Left hindlimb (tissue), 1 donor: ENCODE results near the gene FKBP1B.
A peak's percentile ranks its signal among the peaks of the same experiment; 100 is the strongest.
"Not testable (repeated sequence)": the region's sequence is repeated elsewhere in the genome, so short reads cannot be mapped to it uniquely, and the experiment has no call there.

Source experiments
- DNase-seq: peaks from one replicate; pipeline ENCODE4 v3.0.0-alpha.2; 2018

FKBP1B gene

GRCh38 chr2:24072259-24072658, 22.7 kb downstream of the FKBP1B start:
- DNase-seq = no peak

DNA sequence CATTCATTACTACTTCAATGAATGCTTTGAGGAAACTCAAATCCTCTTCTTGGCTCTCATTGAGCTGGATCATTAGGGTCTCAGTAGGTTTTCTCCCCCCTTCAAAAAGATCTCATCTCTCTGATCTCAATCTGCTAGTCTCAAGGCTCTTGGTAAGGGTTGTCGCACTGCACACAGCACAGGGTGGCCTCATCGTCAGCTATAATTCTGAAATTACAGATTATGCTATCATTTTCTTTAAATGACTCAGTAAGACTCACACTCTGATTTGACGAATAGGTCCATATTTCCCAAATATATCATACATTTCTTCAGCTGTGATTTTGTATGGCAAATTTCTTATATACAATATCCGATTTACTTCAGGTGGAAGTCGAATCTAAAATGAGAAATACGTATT, 24.3 kb downstream of the FKBP1B start:
- DNase-seq = no peak

GRCh38 chr2:24075259-24075658, 25.7 kb downstream of the FKBP1B start:
- no peak for DNase-seq

GRCh38 chr2:24075915-24076848, 26.6 kb downstream of the FKBP1B start, which contains the start of gene SF3B6:
Gene SF3B6, minus strand, starts transcription at chr2:24076326. Its CDS starts 97 bp downstream, at chr2:24076229.
- DNase-seq = peak; percentile 98

- DNase-seq = peak; percentile 42
Observed at GRCh38 chr2:24076849-24077534, 27.5 kb downstream of the FKBP1B start.

GRCh38 chr2:24077535-24077877, 28.0 kb downstream of the FKBP1B start:
- no peak for DNase-seq

DNA sequence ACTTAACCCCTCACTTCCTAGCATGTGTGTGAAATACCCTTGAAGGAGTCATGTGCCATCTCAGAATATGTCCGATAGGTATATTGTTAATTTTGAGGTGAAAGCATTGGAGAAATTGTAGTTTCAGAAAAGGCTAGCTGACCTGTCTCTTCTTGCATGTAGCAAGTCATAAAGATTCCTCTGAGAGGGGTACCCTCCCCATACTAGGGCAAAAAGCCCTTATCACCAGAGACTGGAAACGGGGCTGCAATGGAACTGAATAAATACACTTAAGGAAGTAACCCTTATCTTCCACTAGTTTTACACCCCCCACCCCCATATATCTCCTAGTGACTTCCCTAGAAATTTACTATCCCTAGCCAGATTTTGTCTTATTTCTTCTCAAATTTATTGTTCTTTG, 28.3 kb downstream of the FKBP1B start:
- DNase-seq = no peak

- DNase-seq = peak; percentile 47
Observed at GRCh38 chr2:24080701-24081100, 31.2 kb downstream of the FKBP1B start.

DNA sequence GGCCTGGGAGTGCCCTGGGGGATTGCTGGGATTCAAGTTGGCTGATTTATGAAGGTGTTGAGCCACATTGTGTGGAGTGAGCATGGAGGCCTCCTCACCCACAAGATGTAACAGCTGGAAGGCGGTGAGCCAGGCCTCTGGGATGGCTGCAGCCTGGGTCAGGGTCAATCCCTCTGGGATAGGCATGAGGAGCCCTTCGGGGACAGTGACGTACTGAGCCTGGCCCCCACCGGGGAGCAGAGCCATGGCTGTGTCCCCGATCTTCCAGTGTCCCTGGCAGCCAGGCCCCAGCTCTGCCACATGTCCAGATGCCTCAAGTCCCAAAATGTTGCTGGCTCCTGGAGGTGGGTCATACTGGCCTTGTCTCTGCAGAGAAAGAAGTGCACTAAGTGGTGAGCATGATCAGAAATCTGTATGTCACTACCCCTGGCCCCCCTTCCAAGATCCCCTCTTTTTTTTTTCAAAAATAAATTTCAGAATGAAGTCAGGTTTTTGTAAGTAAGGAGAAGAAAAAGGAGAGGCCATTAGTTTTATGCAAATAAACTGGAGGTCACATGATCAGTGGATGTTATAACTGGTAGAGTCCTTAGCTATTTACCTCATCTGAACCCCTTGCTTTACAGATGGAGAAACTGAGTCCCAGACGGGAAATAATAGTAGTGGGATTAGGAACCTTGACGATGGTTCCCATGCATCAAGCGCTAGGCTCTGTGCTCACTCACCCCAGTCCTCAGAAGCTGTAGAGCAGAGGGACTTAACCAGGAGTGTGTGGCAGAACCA, 33.4 kb downstream of the FKBP1B start:
- DNase-seq = no peak

- DNase-seq = peak; percentile 86
Observed at GRCh38 chr2:24083567-24084385, 34.2 kb downstream of the FKBP1B start.

DNA sequence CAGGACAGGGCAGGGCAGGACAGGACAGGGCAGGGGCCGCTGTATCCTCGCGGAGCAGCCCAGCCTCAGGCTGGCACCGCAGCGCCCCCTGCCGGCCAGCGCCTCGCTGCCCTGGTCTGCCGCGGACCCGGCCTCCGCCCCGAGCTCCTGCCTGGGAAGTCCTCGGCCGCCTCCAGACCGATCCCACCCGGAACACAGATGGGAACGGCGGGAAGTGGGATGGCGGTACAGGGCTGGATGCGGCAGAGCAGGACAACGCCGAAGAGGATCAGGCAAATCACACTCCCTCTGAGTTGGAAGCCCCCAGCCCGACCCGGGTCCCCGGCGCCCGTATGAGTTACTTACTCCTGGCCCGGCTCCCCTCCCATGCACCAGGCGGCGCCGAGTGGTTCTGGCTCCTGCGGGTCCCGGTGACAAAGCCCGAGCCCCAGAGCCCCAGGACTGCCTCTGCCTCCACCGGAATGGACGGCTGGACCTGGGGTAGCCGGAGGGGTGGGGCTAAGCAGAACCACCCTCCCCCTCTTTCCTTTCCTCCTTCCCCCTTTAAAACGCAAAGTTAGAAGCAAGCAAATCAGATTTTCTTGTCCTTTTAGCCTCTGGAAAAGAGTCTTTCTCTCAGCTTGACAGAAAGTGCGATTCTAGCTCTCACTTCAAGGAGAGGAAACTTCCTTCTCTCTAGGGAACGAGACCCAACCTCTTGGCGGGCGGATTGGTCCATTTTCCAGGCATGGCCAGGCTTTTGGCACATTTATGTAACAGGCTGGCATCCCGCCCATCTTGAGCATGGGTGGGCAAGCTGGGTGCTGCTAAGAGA, 35.1 kb downstream of the FKBP1B start, which contains the start of gene TP53I3:
TP53I3 (minus strand) TSS at position 449 of the 814 bp plus-strand sequence. CDS start 508 bp downstream, outside the sequence.
- DNase-seq = peak; percentile 95

DNA sequence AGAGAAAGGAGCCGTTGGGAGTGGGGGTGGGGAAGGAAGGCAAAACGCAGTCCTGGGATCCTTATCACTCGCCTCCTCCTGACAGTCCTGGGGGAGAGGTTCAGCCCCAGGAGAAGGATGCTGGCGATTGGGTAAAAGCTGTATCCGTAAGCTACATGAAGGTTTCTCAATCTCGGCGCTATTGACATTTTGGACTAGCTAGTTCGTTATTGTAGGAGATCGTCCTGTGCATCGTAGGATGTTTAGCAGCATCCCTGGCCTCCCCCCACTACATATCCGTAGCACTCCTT, 35.6 kb downstream of the FKBP1B start:
- DNase-seq = no peak

- DNase-seq = no peak
Observed at GRCh38 chr2:24086241-24086640, 36.7 kb downstream of the FKBP1B start.

GRCh38 chr2:24087032-24087431, 37.5 kb downstream of the FKBP1B start:
- DNase-seq = no peak

GRCh38 chr2:24088821-24089359, 39.3 kb downstream of the FKBP1B start:
- DNase-seq = no peak

DNA sequence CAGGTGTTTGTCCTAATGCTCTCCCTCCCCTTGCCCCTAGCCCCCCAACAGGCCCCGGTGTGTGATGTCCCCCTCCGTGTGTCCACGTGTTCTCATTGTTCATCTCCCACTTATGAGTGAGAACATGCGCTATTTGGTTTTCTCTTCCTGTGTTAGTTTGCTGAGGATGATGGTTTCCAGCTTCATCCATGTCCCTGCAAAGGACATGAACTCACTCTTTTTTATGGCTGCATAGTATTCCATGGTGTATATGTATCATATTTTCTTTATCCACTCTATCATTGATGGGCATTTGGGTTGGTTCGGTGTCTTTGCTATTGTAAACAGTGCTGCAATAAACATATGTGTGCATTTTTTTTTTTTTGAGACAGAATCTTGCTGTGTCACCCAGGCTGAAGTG, 43.7 kb downstream of the FKBP1B start:
- not testable (repeated sequence) for DNase-seq

DNA sequence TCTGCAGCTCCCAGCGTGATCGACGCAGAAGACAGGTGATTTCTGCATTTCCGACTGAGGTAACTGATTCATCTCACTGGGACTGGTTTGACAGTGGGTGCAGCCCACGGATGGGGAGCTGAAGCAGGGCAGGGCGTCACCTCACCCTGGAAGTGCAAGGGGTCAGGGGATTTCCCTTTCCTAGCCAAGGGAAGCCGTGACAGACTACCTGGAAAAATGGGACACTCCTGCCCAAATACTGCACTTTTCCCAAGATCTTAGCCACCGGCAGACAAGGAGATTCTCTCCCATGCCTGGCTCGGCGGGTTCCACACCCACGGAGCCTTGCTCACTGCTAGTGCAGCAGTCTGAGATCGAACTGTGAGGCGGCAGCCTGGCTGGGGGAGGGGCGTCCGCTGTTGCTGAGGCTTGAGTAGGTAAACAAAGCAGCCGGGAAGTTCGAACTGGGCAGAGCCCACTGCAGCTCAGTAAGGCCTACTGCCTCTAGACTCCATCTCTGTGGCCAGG, 45.7 kb downstream of the FKBP1B start:
- not testable (repeated sequence) for DNase-seq

DNA sequence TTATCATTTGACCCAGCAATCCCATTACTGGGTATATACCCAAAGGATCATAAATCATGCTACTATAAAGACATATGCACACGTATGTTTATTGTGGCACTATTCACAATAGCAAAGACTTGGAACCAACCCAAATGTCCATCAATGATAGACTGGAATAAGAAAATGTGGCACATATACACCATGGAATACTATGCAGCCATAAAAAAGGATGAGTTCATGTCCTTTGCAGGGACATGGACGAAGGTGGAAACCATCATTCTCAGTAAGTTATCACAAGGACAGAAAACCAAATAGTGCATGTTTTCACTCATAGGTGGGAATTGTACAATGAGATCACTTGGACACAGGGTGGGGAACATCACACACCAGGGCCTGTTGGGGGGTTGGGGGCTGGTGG, 51.2 kb downstream of the FKBP1B start:
- DNase-seq = not testable (repeated sequence)

GRCh38 chr2:24101992-24102391, 52.5 kb downstream of the FKBP1B start:
- no peak for DNase-seq

GRCh38 chr2:24102677-24103076, 53.1 kb downstream of the FKBP1B start:
- DNase-seq = no peak

- no peak for DNase-seq
Observed at GRCh38 chr2:24104110-24104650, 54.6 kb downstream of the FKBP1B start.
